AG09309 (cell line): Measurements from ENCODE around the gene NEAT1.
"Not testable (repeated sequence)": the region's sequence is repeated elsewhere in the genome, so short reads cannot be mapped to it uniquely, and the experiment has no call there.

Experiments
- DNase-seq: peaks from one replicate; pipeline ENCODE4 v3.0.0-alpha.2; 2010; ENCODE audit warnings: low read depth
- H3K4me3 ChIP-seq: 2 replicates; pipeline ENCODE4 v1.5.1; 2011; ENCODE audit warnings: mild to moderate bottlenecking, low read depth, low read length, moderate library complexity; ENCODE audit not compliant: control insufficient read depth
- TF ChIP-seq, protein P1 (sequence below): IDR thresholded peaks from 2 replicates; pipeline ENCODE4 v1.5.1; 2011; ENCODE audit warnings: mild to moderate bottlenecking, low read depth, low read length, inconsistent platforms; ENCODE audit not compliant: insufficient read depth, control insufficient read depth; ENCODE audit errors: missing control alignments

Gene NEAT1

DNA sequence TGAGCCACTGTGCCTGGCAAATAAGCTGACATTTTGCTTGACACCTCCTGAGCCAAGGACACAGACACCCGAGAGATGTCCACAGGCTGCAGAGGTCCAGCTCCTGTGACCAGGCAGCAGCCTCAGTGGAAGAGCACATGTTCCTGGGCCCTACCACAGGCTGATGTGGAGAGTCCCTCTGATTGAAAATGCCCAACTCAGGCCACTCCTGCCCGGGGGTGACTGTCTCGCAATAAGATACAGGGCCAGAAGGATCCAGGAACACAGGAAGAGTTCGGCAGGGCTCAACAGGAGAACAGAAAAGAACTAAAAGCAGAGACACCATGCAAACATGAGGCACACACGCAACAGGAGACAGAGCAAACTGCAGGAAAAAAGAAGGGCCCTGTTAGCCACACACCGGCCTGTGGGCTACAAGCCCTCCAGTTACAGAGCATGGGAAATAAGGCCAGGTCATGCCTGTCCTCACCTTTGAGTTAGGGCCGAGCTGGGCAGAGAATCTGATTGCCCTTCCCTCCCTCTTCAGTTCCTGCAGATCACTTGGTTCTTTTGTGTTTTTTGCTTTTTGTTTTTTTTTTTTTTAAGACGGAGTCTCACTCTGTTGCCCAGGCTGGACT, 47.9 kb downstream of the NEAT1 start:
- DNase-seq: no peak
- no peak overlapping the region for H3K4me3 ChIP-seq
- TF ChIP-seq, protein P1, sequence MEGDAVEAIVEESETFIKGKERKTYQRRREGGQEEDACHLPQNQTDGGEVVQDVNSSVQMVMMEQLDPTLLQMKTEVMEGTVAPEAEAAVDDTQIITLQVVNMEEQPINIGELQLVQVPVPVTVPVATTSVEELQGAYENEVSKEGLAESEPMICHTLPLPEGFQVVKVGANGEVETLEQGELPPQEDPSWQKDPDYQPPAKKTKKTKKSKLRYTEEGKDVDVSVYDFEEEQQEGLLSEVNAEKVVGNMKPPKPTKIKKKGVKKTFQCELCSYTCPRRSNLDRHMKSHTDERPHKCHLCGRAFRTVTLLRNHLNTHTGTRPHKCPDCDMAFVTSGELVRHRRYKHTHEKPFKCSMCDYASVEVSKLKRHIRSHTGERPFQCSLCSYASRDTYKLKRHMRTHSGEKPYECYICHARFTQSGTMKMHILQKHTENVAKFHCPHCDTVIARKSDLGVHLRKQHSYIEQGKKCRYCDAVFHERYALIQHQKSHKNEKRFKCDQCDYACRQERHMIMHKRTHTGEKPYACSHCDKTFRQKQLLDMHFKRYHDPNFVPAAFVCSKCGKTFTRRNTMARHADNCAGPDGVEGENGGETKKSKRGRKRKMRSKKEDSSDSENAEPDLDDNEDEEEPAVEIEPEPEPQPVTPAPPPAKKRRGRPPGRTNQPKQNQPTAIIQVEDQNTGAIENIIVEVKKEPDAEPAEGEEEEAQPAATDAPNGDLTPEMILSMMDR: no peak

DNA sequence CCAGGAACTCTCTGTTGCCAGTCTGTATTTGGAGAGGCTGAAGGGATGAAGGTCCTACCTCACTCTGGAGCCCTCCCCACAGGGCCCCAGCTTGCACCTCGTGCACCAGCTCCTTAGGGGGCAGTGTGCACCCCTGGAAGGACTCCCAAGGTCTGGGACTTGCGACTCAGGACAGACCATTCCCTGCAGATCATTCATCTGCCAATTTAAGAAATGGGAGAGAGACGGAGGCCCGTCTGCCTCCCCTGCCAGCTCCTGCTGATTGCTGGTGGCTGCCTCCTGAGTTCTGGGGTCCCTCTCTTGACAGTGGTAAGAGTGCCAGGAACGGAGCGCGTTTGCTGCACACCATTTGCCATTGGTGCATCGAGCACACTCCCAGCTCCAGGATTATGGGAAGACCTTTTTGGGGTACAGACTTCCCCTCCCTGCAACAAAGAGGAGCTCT, 48.9 kb downstream of the NEAT1 start:
- TF ChIP-seq, protein P1: peak; percentile 63
- H3K4me3 ChIP-seq: no peak overlapping the region
- no peak for DNase-seq

DNA sequence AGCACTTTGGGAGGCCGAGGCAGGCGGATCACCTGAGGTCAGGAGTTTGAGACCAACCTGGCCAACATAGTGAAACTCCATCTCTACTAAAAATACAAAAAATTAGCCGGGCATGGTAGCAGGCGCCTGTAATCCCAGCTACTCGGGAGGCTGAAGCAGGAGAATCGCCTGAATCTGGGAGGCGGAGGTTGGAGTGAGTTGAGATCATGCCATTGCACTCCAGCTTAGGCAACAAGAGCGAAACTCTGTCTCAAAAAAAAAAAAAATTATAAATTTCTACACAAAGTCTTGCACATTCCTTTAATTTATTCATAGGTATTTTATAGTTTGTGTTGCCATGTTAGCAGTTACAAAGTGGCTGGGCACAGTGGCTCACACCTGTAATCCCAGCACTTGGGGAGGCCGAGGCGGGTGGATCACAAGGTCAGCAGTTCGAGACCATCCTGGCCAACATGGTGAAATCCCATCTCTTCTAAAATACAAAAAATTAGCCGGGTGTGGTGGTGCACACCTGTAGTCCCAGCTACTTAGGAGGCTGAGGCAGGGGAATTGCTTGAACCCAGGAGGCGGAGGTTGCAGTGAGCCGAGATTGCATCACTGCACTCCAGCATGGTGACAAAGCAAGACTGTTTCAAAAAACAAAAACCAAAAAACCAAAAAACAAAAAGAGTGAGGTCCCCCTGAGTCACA, 50.1 kb downstream of the NEAT1 start:
- not testable (repeated sequence) for DNase-seq, H3K4me3 ChIP-seq

DNA sequence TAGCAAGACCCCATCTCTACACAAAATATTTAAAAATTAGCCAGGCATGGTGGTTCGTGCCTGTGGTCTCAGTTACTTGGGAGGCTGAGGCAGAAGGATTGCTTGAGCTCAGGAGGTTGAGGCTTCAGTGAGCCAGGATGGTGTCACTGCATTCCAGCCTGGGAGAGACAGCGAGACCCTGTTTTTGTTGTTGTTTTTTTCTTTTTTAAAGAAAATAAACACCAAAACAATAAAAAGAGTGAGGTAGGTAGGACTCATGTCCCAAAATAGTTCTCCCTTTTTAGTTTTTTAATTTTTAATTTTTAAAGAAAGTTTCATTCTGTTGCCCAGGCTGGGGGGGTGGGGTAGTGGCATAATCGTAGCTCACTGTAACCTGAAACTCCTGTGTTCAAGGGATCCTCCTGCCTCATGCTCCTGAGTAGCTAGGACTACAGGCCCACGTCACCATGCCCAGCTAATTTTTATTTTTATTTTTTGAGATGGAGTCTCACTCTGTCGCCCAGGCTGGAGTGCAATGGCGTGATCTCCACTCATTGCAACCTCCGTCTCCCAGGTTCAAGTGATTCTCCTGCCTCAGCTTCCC, 50.8 kb downstream of the NEAT1 start:
- DNase-seq: no peak
- TF ChIP-seq, protein P1: no peak

DNA sequence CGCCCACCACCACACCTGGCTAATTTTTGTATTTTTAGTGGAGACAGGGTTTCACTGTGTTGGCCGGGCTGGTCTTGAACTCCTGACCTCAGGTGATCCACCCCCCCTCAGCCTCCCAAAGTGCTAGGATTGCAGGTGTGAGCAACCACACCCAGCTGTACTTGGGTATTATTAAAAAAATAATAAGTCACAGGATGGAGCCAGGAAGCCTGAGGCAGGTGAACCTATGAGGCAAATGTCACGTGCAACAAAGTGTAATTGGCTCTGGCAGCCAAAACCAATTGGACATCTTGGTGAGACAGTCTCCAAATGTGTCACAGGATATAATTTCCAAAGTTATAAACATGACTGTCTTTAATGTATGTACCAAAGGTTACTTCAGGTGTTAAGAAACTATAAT, 52.3 kb downstream of the NEAT1 start:
- TF ChIP-seq, protein P1: no peak
- DNase-seq: no peak
- H3K4me3 ChIP-seq: no peak overlapping the region

More for the DNA sequence above, 50.8 kb downstream of the NEAT1 start:
- H3K4me3 ChIP-seq: no peak overlapping the region

DNA sequence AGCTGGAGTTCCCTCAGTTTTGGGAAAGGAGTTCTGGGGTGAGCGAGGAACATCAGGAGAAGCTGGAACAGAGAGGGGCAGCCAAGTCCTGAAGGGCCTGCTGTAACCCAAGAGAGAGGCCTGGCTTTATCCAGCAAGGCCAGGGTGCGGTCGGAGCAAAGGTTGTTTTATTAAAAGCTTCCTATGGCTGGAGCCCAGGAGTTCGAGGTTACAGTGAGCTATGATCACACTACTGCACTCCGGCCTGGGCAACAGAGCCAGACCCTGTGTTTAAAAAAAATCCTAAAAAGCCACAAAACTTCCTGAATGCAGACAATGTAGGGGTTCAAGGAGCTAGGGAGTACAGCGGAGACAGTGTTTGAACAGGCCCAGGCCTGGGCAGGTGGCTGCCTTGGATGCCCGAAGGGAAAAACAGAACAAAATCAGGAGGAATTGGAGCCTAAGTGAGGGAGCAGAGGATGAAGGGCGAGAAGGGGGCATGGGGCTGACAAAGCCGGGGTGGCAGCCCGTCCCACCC, 54.1 kb downstream of the NEAT1 start:
- H3K4me3 ChIP-seq: peak overlapping the region; percentile 69
- TF ChIP-seq, protein P1: no peak
- no peak for DNase-seq
